DND-41 (cell line): ENCODE results near the gene AFF3.

Experiments
- ATAC-seq: fragments of 200-7000 bp; cut with Tn5 transposase; 3 replicates; pipeline ENCODE4 v1.9.1; 2021; ENCODE audit warnings: low read depth; ENCODE audit not compliant: insufficient read depth
- DNase-seq: peaks from one replicate; pipeline ENCODE4 v3.0.0-alpha.2; 2020
- H2AFZ ChIP-seq: 2 replicates; pipeline ENCODE4 v1.6.0; 2012; ENCODE audit warnings: low read depth, low read length
- H3K27ac ChIP-seq: 2 replicates; pipeline ENCODE4 v1.5.1; 2012; ENCODE audit warnings: low read length, inconsistent platforms
- H3K27me3 ChIP-seq: fragments of 200-600 bp; sonication (generic); 2 replicates; pipeline ENCODE4 v1.6.0; 2012; ENCODE audit warnings: low read length, mild to moderate bottlenecking, inconsistent platforms; ENCODE audit not compliant: insufficient read depth, poor library complexity
- H3K36me3 ChIP-seq: 2 replicates; pipeline ENCODE4 v1.5.1; 2012; ENCODE audit warnings: low read length, inconsistent platforms; ENCODE audit not compliant: insufficient read depth
- H3K4me1 ChIP-seq: 2 replicates; pipeline ENCODE4 v1.5.1; 2012; ENCODE audit warnings: mild to moderate bottlenecking, low read length; ENCODE audit not compliant: insufficient read depth
- H3K4me2 ChIP-seq: 2 replicates; pipeline ENCODE4 v1.6.0; 2012; ENCODE audit warnings: mild to moderate bottlenecking, moderate library complexity, low read length, inconsistent platforms; ENCODE audit not compliant: insufficient read depth
- H3K4me3 ChIP-seq, 2 experiments: fragments of 200-600 bp in 1 of 2; shearing (Covaris generic) in 1 of 2; 2 replicates each; pipeline ENCODE4 v1.5.1; 2012 to 2016; ENCODE audit warnings: inconsistent platforms in 2 of 2, low read length in 2 of 2, mild to moderate bottlenecking in 2 of 2, low read depth in 1 of 2, moderate library complexity in 1 of 2
- H3K79me2 ChIP-seq: 2 replicates; pipeline ENCODE4 v1.6.0; 2012; ENCODE audit warnings: low read length, inconsistent platforms; ENCODE audit not compliant: insufficient read depth
- H3K9ac ChIP-seq: 2 replicates; pipeline ENCODE4 v1.6.0; 2012; ENCODE audit warnings: low read depth, mild to moderate bottlenecking, inconsistent platforms, low read length, moderate library complexity
- H3K9me3 ChIP-seq: 2 replicates; pipeline ENCODE4 v1.5.1; 2012; ENCODE audit warnings: low read length, moderate library complexity, mild to moderate bottlenecking, inconsistent platforms; ENCODE audit not compliant: insufficient read depth, severe bottlenecking
- H4K20me1 ChIP-seq: 2 replicates; pipeline ENCODE4 v1.6.0; 2012; ENCODE audit warnings: low read length; ENCODE audit not compliant: insufficient read depth
- CTCF ChIP-seq: IDR thresholded peaks from 2 replicates; pipeline ENCODE4 v1.5.1; 2012; ENCODE audit warnings: borderline replicate concordance, low read length, moderate library complexity, mild to moderate bottlenecking; ENCODE audit not compliant: poor library complexity, severe bottlenecking; ENCODE audit errors: extremely low read depth
- EZH2 ChIP-seq: IDR thresholded peaks from 3 replicates; pipeline ENCODE4 v1.6.1; 2012; ENCODE audit warnings: borderline replicate concordance, low read depth, mild to moderate bottlenecking, moderate library complexity, low read length, inconsistent platforms; ENCODE audit not compliant: severe bottlenecking

AFF3 gene

GRCh38 chr2:99559075-99559662 is 583.2 kb downstream of the AFF3 start:
- Histone ChIP-seq H3K4me1 (no peaks in the 10 kb centered on the region), H2AFZ (no peak overlapping the region), H3K79me2 (no peaks in the 10 kb centered on the region), H3K36me3 (peaks cover 13% of the 10 kb centered on the region), H3K9ac (no peak overlapping the region), H3K27me3 (no peaks in the 10 kb centered on the region), H3K27ac (no peak overlapping the region), H3K9me3 (no peaks in the 10 kb centered on the region), H3K4me2 (no peak overlapping the region), H4K20me1 (no peaks in the 10 kb centered on the region), H3K4me3 (no peak overlapping the region)
- TF ChIP-seq CTCF (peak; percentile 95), EZH2 (no peak)
- ATAC-seq, result peak; percentile 96
- peak; percentile 74 for DNase-seq

GRCh38 chr2:99555404-99555803 is 587.0 kb downstream of the AFF3 start:
- no peak for DNase-seq
- H4K20me1 ChIP-seq, result no peaks in the 10 kb centered on the region
- H3K36me3 ChIP-seq, result peaks cover 39% of the 10 kb centered on the region
- TF ChIP-seq EZH2 (no peak), CTCF (no peak)
- no peaks in the 10 kb centered on the region for H3K79me2 ChIP-seq
- no peak overlapping the region for H3K27ac ChIP-seq
- no peak overlapping the region for H3K4me2 ChIP-seq
- H3K4me1 ChIP-seq, result no peaks in the 10 kb centered on the region
- ATAC-seq, result no peak
- no peak overlapping the region for H3K4me3 ChIP-seq
- no peaks in the 10 kb centered on the region for H3K27me3 ChIP-seq
- H3K9me3 ChIP-seq, result no peaks in the 10 kb centered on the region
- H3K9ac ChIP-seq, result no peak overlapping the region
- no peak overlapping the region for H2AFZ ChIP-seq

GRCh38 chr2:99554871-99555270 is 587.5 kb downstream of the AFF3 start:
- ATAC-seq, result no peak
- no peak overlapping the region for H3K9ac ChIP-seq
- no peaks in the 10 kb centered on the region for H3K79me2 ChIP-seq
- H3K4me2 ChIP-seq, result no peak overlapping the region
- no peak overlapping the region for H3K27ac ChIP-seq
- no peaks in the 10 kb centered on the region for H3K27me3 ChIP-seq
- H3K9me3 ChIP-seq, result no peaks in the 10 kb centered on the region
- TF ChIP-seq CTCF (no peak), EZH2 (no peak)
- no peak overlapping the region for H3K4me3 ChIP-seq
- peaks cover 42% of the 10 kb centered on the region for H3K36me3 ChIP-seq
- H2AFZ ChIP-seq, result no peak overlapping the region
- no peaks in the 10 kb centered on the region for H4K20me1 ChIP-seq
- no peak for DNase-seq
- no peaks in the 10 kb centered on the region for H3K4me1 ChIP-seq

GRCh38 chr2:99554238-99554637 is 588.2 kb downstream of the AFF3 start:
- no peak overlapping the region for H2AFZ ChIP-seq
- H3K36me3 ChIP-seq, result peaks cover 42% of the 10 kb centered on the region
- no peaks in the 10 kb centered on the region for H4K20me1 ChIP-seq
- no peaks in the 10 kb centered on the region for H3K4me1 ChIP-seq
- peak; percentile 8 for TF ChIP-seq CTCF
- no peak for TF ChIP-seq EZH2
- H3K9me3 ChIP-seq, result no peaks in the 10 kb centered on the region
- H3K9ac ChIP-seq, result no peak overlapping the region
- H3K4me2 ChIP-seq, result no peak overlapping the region
- H3K27ac ChIP-seq, result no peak overlapping the region
- ATAC-seq (no peak), DNase-seq (no peak)
- H3K79me2 ChIP-seq, result no peaks in the 10 kb centered on the region
- H3K4me3 ChIP-seq, result no peak overlapping the region
- no peaks in the 10 kb centered on the region for H3K27me3 ChIP-seq
